ENCODE measurements around the gene IGDCC3.

The IGDCC3 gene

GRCh38 chr15:65311760-65312159 lies 66.0 kb downstream of the IGDCC3 start:
- no peak for DNase-seq
- TF ChIP-seq GATA1 (IDR thresholded peaks at IDR 0.05; ENCODE audit: low read depth, low read length) (no peak), POLR2A (IDR thresholded peaks at IDR 0.05; ENCODE audit: low read length) (no peak)

GRCh38 chr15:65310431-65311137 lies 67.2 kb downstream of the IGDCC3 start:
- DNase-seq: no peak
- no peak for TF ChIP-seq POLR2A (IDR thresholded peaks at IDR 0.05; ENCODE audit: low read length)

GRCh38 chr15:65309882-65310418 lies 67.9 kb downstream of the IGDCC3 start:
- TF ChIP-seq GATA1 (IDR thresholded peaks at IDR 0.05; ENCODE audit: low read depth, low read length) (no peak), POLR2A (IDR thresholded peaks at IDR 0.05; ENCODE audit: low read length) (no peak)
- no peak for DNase-seq

- no peak for DNase-seq
- TF ChIP-seq GATA1 (IDR thresholded peaks at IDR 0.05; ENCODE audit: low read depth, low read length) (no peak), POLR2A (IDR thresholded peaks at IDR 0.05; ENCODE audit: low read length) (no peak)
These were observed 69.8 kb downstream of the IGDCC3 start for GRCh38 chr15:65307978-65308377.

- no peak for TF ChIP-seq GATA1 (IDR thresholded peaks at IDR 0.05; ENCODE audit: low read depth, low read length)
- TF ChIP-seq POLR2A (IDR thresholded peaks at IDR 0.05; ENCODE audit: low read length): no peak
These were observed 71.3 kb downstream of the IGDCC3 start for GRCh38 chr15:65306551-65306950.

GRCh38 chr15:65305776-65306175 lies 72.0 kb downstream of the IGDCC3 start:
- TF ChIP-seq POLR2A (IDR thresholded peaks at IDR 0.05; ENCODE audit: low read length): no peak
- TF ChIP-seq GATA1 (IDR thresholded peaks at IDR 0.05; ENCODE audit: low read depth, low read length): no peak
- DNase-seq: no peak

More at GRCh38 chr15:65306551-65306950, 71.3 kb downstream of the IGDCC3 start:
- no peak for DNase-seq

GRCh38 chr15:65305150-65305758 lies 72.5 kb downstream of the IGDCC3 start:
- TF ChIP-seq GATA1 (IDR thresholded peaks at IDR 0.05; ENCODE audit: low read depth, low read length) (no peak), POLR2A (IDR thresholded peaks at IDR 0.05; ENCODE audit: low read length) (no peak)
- no peak for DNase-seq

GRCh38 chr15:65304381-65305149 lies 73.2 kb downstream of the IGDCC3 start, which contains the start of gene RNU5B-1:
TSS of gene RNU5B-1 (plus strand) at chr15:65304677.
- DNase-seq: peak; percentile 91 to 93

GRCh38 chr15:65303687-65304380 lies 74.0 kb downstream of the IGDCC3 start:
- DNase-seq: peak in 1 of 2 experiments; percentile 58
- no peak for TF ChIP-seq POLR2A (IDR thresholded peaks at IDR 0.05; ENCODE audit: low read length)
- TF ChIP-seq GATA1 (IDR thresholded peaks at IDR 0.05; ENCODE audit: low read depth, low read length): no peak

More at GRCh38 chr15:65304381-65305149, 73.2 kb downstream of the IGDCC3 start, which contains the start of gene RNU5B-1:
- TF ChIP-seq POLR2A (IDR thresholded peaks at IDR 0.05; ENCODE audit: low read length): peak; percentile 100
- TF ChIP-seq GATA1 (IDR thresholded peaks at IDR 0.05; ENCODE audit: low read depth, low read length): no peak

- no peak for TF ChIP-seq GATA1 (IDR thresholded peaks at IDR 0.05; ENCODE audit: low read depth, low read length)
- DNase-seq: no peak
These were observed 75.7 kb downstream of the IGDCC3 start for GRCh38 chr15:65302061-65302460.

GRCh38 chr15:65300924-65301441 lies 76.8 kb downstream of the IGDCC3 start:
- TF ChIP-seq GATA1 (IDR thresholded peaks at IDR 0.05; ENCODE audit: low read depth, low read length) (no peak), POLR2A (IDR thresholded peaks at IDR 0.05; ENCODE audit: low read length) (no peak)
- no peak for DNase-seq

GRCh38 chr15:65298731-65299130 lies 79.1 kb downstream of the IGDCC3 start:
- TF ChIP-seq POLR2A (IDR thresholded peaks at IDR 0.05; ENCODE audit: low read length): no peak
- TF ChIP-seq GATA1 (IDR thresholded peaks at IDR 0.05; ENCODE audit: low read depth, low read length): no peak
- no peak for DNase-seq

- TF ChIP-seq GATA1 (IDR thresholded peaks at IDR 0.05; ENCODE audit: low read depth, low read length) (no peak), POLR2A (IDR thresholded peaks at IDR 0.05; ENCODE audit: low read length) (no peak)
- no peak for DNase-seq
These were observed 84.8 kb downstream of the IGDCC3 start for GRCh38 chr15:65292938-65293518.

Data from erythroblast (primary cell).